ENCODE measurements around the gene BMP15. TPM values are rescaled to one million over a fixed set of nuclear protein-coding genes. Genes with fewer than 3 reads are reported as not detected.

Gene BMP15
- total RNA-seq, 1 experiment from 2014 or later: not detected

DNA sequence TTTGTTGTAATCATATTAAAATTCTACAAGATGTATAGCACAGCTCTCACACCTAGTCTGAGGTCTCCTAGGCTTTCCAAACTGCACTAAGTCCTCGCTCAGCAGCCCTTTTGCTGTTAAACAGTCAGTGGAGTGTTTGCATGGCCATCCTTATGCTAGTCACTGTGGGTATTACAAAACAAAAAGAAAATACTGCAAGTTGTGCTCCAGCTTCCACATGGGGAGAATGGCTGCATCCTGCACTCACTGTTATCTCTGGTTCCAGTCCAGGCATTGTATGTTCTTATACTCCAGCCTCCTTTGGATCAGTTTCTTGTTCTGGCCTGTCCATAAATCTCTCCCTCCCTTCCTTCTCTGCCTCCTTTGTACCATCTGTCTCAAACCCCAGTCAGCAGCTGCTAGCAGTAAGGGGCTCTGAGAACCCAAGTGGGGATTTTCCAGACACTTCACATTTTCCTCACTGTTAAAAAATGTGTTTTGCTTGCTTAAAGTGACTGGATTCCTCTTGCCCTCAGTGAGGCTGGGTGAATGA, 38.5 kb upstream of the BMP15 start:
- CTCF ChIA-PET: no interaction called here
- Mint-ChIP-seq H3K36me3 (no peaks in the 10 kb centered on the region), H3K9me3 (no peaks in the 10 kb centered on the region), H3K27ac (no peak overlapping the region), H3K4me1 (peaks cover 7% of the 10 kb centered on the region), H3K4me3 (no peak overlapping the region), H3K27me3 (ENCODE audit: low read depth) (peaks cover 2% of the 10 kb centered on the region; the same call in 1 of the 2 replicates)
- ATAC-seq: no peak
- POLR2A ChIA-PET: no interaction called here
- no peak for DNase-seq (ENCODE audit: low spot score)
- TF ChIP-seq, protein P1, sequence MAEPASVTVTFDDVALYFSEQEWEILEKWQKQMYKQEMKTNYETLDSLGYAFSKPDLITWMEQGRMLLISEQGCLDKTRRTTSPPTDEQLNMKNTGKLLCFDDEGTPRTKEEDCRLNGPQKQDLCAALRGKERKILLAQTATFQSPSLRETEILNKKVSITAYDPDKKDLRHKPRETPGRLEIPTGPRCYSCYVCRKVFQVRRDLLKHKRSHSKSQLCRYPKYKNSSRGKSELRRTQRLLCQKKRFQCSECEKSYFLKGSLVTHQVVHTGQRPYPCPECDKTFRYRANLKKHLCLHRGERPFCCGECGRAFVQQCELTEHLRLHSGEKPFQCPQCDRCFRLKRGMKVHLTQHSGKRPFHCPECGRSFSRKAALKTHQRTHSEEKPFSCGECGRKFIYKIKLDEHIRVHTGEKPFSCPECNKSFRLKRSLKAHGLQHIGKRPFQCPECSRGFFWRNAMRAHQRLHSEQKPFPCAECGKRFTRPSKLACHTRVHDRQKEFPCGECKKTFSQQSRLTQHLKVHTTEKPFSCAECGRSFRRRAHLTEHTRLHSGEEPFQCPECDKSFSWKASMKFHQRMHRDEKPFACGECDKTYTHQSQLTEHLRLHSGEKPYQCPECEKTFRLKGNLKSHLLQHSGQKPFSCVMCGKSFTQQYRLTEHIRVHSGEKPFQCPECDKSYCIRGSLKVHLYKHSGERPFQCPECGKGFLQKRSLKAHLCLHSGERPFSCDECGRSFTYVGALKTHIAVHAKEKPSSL (CRISPR knock-in tag; conservative IDR thresholded peaks at IDR 0.05): no peak
- TF ChIP-seq NFATC4 (CRISPR knock-in tag; IDR thresholded peaks at IDR 0.05) (no peak), ZNF138 (CRISPR knock-in tag; conservative IDR thresholded peaks at IDR 0.05) (no peak), TCF7 (CRISPR knock-in tag; IDR thresholded peaks at IDR 0.05; ENCODE audit: low read depth) (no peak), NR2C2 (CRISPR knock-in tag; IDR thresholded peaks at IDR 0.05) (no peak), FOXK1 (CRISPR knock-in tag; IDR thresholded peaks at IDR 0.05) (no peak), CBFB (CRISPR knock-in tag; IDR thresholded peaks at IDR 0.05; ENCODE audit: low read depth) (no peak), NFYB (CRISPR knock-in tag; conservative IDR thresholded peaks at IDR 0.05; ENCODE audit: low read depth) (no peak)
- TF ChIP-seq, protein P2, sequence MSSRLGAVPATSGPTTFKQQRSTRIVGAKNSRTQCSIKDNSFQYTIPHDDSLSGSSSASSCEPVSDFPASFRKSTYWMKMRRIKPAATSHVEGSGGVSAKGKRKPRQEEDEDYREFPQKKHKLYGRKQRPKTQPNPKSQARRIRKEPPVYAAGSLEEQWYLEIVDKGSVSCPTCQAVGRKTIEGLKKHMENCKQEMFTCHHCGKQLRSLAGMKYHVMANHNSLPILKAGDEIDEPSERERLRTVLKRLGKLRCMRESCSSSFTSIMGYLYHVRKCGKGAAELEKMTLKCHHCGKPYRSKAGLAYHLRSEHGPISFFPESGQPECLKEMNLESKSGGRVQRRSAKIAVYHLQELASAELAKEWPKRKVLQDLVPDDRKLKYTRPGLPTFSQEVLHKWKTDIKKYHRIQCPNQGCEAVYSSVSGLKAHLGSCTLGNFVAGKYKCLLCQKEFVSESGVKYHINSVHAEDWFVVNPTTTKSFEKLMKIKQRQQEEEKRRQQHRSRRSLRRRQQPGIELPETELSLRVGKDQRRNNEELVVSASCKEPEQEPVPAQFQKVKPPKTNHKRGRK (CRISPR knock-in tag; IDR thresholded peaks at IDR 0.05; ENCODE audit: borderline replicate concordance): no peak
- TF ChIP-seq, protein P3, sequence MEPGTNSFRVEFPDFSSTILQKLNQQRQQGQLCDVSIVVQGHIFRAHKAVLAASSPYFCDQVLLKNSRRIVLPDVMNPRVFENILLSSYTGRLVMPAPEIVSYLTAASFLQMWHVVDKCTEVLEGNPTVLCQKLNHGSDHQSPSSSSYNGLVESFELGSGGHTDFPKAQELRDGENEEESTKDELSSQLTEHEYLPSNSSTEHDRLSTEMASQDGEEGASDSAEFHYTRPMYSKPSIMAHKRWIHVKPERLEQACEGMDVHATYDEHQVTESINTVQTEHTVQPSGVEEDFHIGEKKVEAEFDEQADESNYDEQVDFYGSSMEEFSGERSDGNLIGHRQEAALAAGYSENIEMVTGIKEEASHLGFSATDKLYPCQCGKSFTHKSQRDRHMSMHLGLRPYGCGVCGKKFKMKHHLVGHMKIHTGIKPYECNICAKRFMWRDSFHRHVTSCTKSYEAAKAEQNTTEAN (CRISPR knock-in tag; IDR thresholded peaks at IDR 0.05): no peak
- TF ChIP-seq, protein P4, sequence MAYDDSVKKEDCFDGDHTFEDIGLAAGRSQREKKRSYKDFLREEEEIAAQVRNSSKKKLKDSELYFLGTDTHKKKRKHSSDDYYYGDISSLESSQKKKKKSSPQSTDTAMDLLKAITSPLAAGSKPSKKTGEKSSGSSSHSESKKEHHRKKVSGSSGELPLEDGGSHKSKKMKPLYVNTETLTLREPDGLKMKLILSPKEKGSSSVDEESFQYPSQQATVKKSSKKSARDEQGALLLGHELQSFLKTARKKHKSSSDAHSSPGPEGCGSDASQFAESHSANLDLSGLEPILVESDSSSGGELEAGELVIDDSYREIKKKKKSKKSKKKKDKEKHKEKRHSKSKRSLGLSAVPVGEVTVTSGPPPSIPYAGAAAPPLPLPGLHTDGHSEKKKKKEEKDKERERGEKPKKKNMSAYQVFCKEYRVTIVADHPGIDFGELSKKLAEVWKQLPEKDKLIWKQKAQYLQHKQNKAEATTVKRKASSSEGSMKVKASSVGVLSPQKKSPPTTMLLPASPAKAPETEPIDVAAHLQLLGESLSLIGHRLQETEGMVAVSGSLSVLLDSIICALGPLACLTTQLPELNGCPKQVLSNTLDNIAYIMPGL (CRISPR knock-in tag; IDR thresholded peaks at IDR 0.05): no peak
- TF ChIP-seq, protein P5, sequence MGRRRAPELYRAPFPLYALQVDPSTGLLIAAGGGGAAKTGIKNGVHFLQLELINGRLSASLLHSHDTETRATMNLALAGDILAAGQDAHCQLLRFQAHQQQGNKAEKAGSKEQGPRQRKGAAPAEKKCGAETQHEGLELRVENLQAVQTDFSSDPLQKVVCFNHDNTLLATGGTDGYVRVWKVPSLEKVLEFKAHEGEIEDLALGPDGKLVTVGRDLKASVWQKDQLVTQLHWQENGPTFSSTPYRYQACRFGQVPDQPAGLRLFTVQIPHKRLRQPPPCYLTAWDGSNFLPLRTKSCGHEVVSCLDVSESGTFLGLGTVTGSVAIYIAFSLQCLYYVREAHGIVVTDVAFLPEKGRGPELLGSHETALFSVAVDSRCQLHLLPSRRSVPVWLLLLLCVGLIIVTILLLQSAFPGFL (CRISPR knock-in tag; IDR thresholded peaks at IDR 0.05; ENCODE audit: borderline replicate concordance): no peak

DNA sequence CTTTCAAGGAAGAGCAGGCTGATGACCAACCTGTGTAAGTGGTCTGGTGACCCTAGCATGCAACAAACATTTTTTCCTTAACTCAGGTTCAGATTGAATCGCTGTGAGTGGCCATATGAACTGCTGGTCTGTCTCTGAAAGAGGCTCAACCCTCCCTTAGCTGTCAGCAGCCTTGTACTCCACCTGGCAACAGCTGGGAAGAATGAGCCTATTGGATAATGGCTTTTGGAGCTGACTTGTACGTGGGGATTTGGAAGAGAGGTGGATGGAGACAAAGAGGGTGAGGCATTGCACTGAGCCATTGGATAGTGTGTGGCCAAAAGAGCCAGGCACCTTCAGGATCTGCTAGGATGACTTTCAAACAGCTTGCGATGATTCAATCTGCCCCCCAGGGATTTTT, 35.7 kb upstream of the BMP15 start:
- CTCF ChIA-PET: no interaction called here
- H3K4me3 Mint-ChIP-seq: no peak overlapping the region
- POLR2A ChIA-PET: no interaction called here
- no peaks in the 10 kb centered on the region for H3K36me3 Mint-ChIP-seq
- no peak overlapping the region for H3K27ac Mint-ChIP-seq
- H3K27me3 Mint-ChIP-seq (ENCODE audit: low read depth): peaks cover 2% of the 10 kb centered on the region; the same call in 1 of the 2 replicates
- H3K4me1 Mint-ChIP-seq: peaks cover 13% of the 10 kb centered on the region
- no peaks in the 10 kb centered on the region for H3K9me3 Mint-ChIP-seq
- DNase-seq (ENCODE audit: low spot score): no peak
- no peak for ATAC-seq
- no peak for TF ChIP-seq NR3C1 (CRISPR knock-in tag; conservative IDR thresholded peaks at IDR 0.05; ENCODE audit: low read depth)
- TF ChIP-seq, protein P2 (CRISPR knock-in tag; IDR thresholded peaks at IDR 0.05; ENCODE audit: borderline replicate concordance): no peak
- TF ChIP-seq, protein P6, sequence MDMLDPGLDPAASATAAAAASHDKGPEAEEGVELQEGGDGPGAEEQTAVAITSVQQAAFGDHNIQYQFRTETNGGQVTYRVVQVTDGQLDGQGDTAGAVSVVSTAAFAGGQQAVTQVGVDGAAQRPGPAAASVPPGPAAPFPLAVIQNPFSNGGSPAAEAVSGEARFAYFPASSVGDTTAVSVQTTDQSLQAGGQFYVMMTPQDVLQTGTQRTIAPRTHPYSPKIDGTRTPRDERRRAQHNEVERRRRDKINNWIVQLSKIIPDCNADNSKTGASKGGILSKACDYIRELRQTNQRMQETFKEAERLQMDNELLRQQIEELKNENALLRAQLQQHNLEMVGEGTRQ (CRISPR knock-in tag; IDR thresholded peaks at IDR 0.05): no peak
- TF ChIP-seq, protein P7, sequence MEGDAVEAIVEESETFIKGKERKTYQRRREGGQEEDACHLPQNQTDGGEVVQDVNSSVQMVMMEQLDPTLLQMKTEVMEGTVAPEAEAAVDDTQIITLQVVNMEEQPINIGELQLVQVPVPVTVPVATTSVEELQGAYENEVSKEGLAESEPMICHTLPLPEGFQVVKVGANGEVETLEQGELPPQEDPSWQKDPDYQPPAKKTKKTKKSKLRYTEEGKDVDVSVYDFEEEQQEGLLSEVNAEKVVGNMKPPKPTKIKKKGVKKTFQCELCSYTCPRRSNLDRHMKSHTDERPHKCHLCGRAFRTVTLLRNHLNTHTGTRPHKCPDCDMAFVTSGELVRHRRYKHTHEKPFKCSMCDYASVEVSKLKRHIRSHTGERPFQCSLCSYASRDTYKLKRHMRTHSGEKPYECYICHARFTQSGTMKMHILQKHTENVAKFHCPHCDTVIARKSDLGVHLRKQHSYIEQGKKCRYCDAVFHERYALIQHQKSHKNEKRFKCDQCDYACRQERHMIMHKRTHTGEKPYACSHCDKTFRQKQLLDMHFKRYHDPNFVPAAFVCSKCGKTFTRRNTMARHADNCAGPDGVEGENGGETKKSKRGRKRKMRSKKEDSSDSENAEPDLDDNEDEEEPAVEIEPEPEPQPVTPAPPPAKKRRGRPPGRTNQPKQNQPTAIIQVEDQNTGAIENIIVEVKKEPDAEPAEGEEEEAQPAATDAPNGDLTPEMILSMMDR (IDR thresholded peaks at IDR 0.05): no peak
- TF ChIP-seq OVOL2 (CRISPR knock-in tag; IDR thresholded peaks at IDR 0.05; ENCODE audit: borderline replicate concordance): no peak
- no peak for TF ChIP-seq FOXJ3 (CRISPR knock-in tag; IDR thresholded peaks at IDR 0.05; ENCODE audit: borderline replicate concordance)
- no peak for TF ChIP-seq CREM (CRISPR knock-in tag; IDR thresholded peaks at IDR 0.05)
- no peak for TF ChIP-seq TEAD1 (CRISPR knock-in tag; IDR thresholded peaks at IDR 0.05)
- no peak for TF ChIP-seq ESRRA (CRISPR knock-in tag; IDR thresholded peaks at IDR 0.05; ENCODE audit: borderline replicate concordance)
- TF ChIP-seq MYBL2 (CRISPR knock-in tag; IDR thresholded peaks at IDR 0.05): no peak
- TF ChIP-seq JAZF1 (CRISPR knock-in tag; IDR thresholded peaks at IDR 0.05): no peak
- no peak for TF ChIP-seq FOXP1 (CRISPR knock-in tag; IDR thresholded peaks at IDR 0.05; ENCODE audit: borderline replicate concordance)
